Measurements from ENCODE around the gene AP4E1. TPM values are rescaled to one million over a fixed set of nuclear protein-coding genes. Genes with fewer than 3 reads are reported as not detected.

Gene AP4E1
- total RNA-seq, 2 donors from 2014 or later: 6.1 to 9.2 TPM

- H3K4me1 ChIP-seq (replicated peaks): peaks cover 11% of the 10 kb centered on the region
- no peaks in the 10 kb centered on the region for H3K27me3 ChIP-seq (replicated peaks; ENCODE audit: insufficient read depth)
- H3K9me3 ChIP-seq: no peaks in the 10 kb centered on the region
- DNase-seq (ENCODE audit: low spot score): no peak
- no peak overlapping the region for H3K27ac ChIP-seq
- no peak overlapping the region for H3K4me3 ChIP-seq
- no peaks in the 10 kb centered on the region for H3K36me3 ChIP-seq
- WGBS: 9% methylated on average over 4 of the region's 4 CpGs
- intact Hi-C loops (cut with DNase I): loop anchor here (5.0 to 10.0 kb wide), 2 partner anchors 33 to 61 kb away; no protein-coding TSS in a partner anchor
- no peak for TF ChIP-seq CTCF (IDR thresholded peaks at IDR 0.05)
- TF ChIP-seq POLR2AphosphoS5 (IDR thresholded peaks at IDR 0.05): no peak
- TF ChIP-seq POLR2A (IDR thresholded peaks at IDR 0.05): no peak
Measured at GRCh38 chr15:51044037-51044727, 135.7 kb downstream of the AP4E1 start.

- Histone ChIP-seq H3K27ac (no peak overlapping the region), H3K27me3 (replicated peaks; ENCODE audit: insufficient read depth) (no peaks in the 10 kb centered on the region), H3K36me3 (no peaks in the 10 kb centered on the region), H3K4me3 (no peak overlapping the region), H3K9me3 (no peaks in the 10 kb centered on the region), H3K4me1 (replicated peaks) (peaks cover 11% of the 10 kb centered on the region)
- TF ChIP-seq CTCF (IDR thresholded peaks at IDR 0.05): no peak
- no peak for TF ChIP-seq POLR2A (IDR thresholded peaks at IDR 0.05)
- TF ChIP-seq POLR2AphosphoS5 (IDR thresholded peaks at IDR 0.05): no peak
- WGBS: 92% methylated on average over 2 of the region's 2 CpGs
- intact Hi-C loops (cut with DNase I): loop anchor here (10.0 kb wide), 1 partner anchor 59 kb away; no protein-coding TSS in a partner anchor
- DNase-seq (ENCODE audit: low spot score): no peak
Measured at GRCh38 chr15:51046016-51046415, 137.5 kb downstream of the AP4E1 start.

GRCh38 chr15:51046799-51047449, 138.4 kb downstream of the AP4E1 start:
- Histone ChIP-seq H3K27ac (no peak overlapping the region), H3K4me1 (replicated peaks) (peaks cover 11% of the 10 kb centered on the region), H3K27me3 (replicated peaks; ENCODE audit: insufficient read depth) (no peaks in the 10 kb centered on the region), H3K4me3 (no peak overlapping the region), H3K9me3 (no peaks in the 10 kb centered on the region), H3K36me3 (no peaks in the 10 kb centered on the region)
- WGBS: 16% methylated on average over 3 of the region's 3 CpGs
- intact Hi-C loops (cut with DNase I): loop anchor here (10.0 kb wide), 1 partner anchor 58 kb away; no protein-coding TSS in a partner anchor
- no peak for DNase-seq (ENCODE audit: low spot score)
- TF ChIP-seq POLR2AphosphoS5 (IDR thresholded peaks at IDR 0.05): no peak
- no peak for TF ChIP-seq POLR2A (IDR thresholded peaks at IDR 0.05)

GRCh38 chr15:51048308-51048707, 139.8 kb downstream of the AP4E1 start:
- DNase-seq (ENCODE audit: low spot score): no peak
- H3K27me3 ChIP-seq (replicated peaks; ENCODE audit: insufficient read depth): no peaks in the 10 kb centered on the region
- intact Hi-C loops (cut with DNase I): loop anchor here (10.0 kb wide), 1 partner anchor 56 kb away; no protein-coding TSS in a partner anchor
- no peaks in the 10 kb centered on the region for H3K36me3 ChIP-seq
- no peak overlapping the region for H3K27ac ChIP-seq
- TF ChIP-seq POLR2A (IDR thresholded peaks at IDR 0.05) (no peak), CTCF (IDR thresholded peaks at IDR 0.05) (no peak), POLR2AphosphoS5 (IDR thresholded peaks at IDR 0.05) (no peak)
- H3K4me1 ChIP-seq (replicated peaks): peaks cover 11% of the 10 kb centered on the region
- H3K4me3 ChIP-seq: no peak overlapping the region
- no peaks in the 10 kb centered on the region for H3K9me3 ChIP-seq

GRCh38 chr15:51049081-51049480, 140.6 kb downstream of the AP4E1 start:
- H3K36me3 ChIP-seq: no peaks in the 10 kb centered on the region
- DNase-seq (ENCODE audit: low spot score): no peak
- intact Hi-C loops (cut with DNase I): loop anchor here (10.0 kb wide), 1 partner anchor 56 kb away; no protein-coding TSS in a partner anchor
- no peaks in the 10 kb centered on the region for H3K27me3 ChIP-seq (replicated peaks; ENCODE audit: insufficient read depth)
- H3K4me3 ChIP-seq: no peak overlapping the region
- H3K9me3 ChIP-seq: no peaks in the 10 kb centered on the region
- peaks cover 11% of the 10 kb centered on the region for H3K4me1 ChIP-seq (replicated peaks)
- WGBS: 85% methylated on average over 2 of the region's 2 CpGs
- TF ChIP-seq POLR2A (IDR thresholded peaks at IDR 0.05): no peak
- no peak for TF ChIP-seq CTCF (IDR thresholded peaks at IDR 0.05)
- TF ChIP-seq POLR2AphosphoS5 (IDR thresholded peaks at IDR 0.05): no peak
- H3K27ac ChIP-seq: no peak overlapping the region
